Measurements from ENCODE around the gene NKX2-4. TPM values are rescaled to one million over a fixed set of nuclear protein-coding genes. Genes with fewer than 3 reads are reported as not detected.

The NKX2-4 gene
- total RNA-seq, 2 experiments from 2014 or later = not detected

GRCh38 chr20:21381619-21382018 lies 15.7 kb downstream of the NKX2-4 start:
- Histone ChIP-seq H3K36me3 (ENCODE audit: insufficient read depth, low read length) (peaks cover 93% of the 10 kb centered on the region), H3K27ac (ENCODE audit: low read depth, low read length, poor library complexity, severe bottlenecking) (no peak overlapping the region), H3K4me2 (ENCODE audit: low read length) (no peak overlapping the region), H3K79me2 (ENCODE audit: insufficient read depth, low read depth, low read length) (peaks cover 2% of the 10 kb centered on the region; the same call in 1 of the 2 replicates), H3K9me3 (ENCODE audit: low read length) (no peaks in the 10 kb centered on the region), H3K4me3 (ENCODE audit: low read depth, low read length, poor library complexity, severe bottlenecking) (no peak overlapping the region), H2AFZ (ENCODE audit: low read length) (no peak overlapping the region), H3K4me1 (ENCODE audit: insufficient read depth, low read length, poor library complexity, severe bottlenecking) (no peaks in the 10 kb centered on the region), H3K9me2 (ENCODE audit: insufficient read depth, low read length) (no peaks in the 10 kb centered on the region), H4K20me1 (ENCODE audit: insufficient read depth, low read length) (0 out of 2 replicates have a peak, but pooled peaks cover 4% of the 10 kb centered on the region)
- POLR2A ChIA-PET = interaction anchor here (0.6 kb wide), 1 partner anchor 12 kb away, joined by 3 read pairs; no protein-coding TSS in a partner anchor
- intact Hi-C loops (cut with micrococcal nuclease; ENCODE audit: unreplicated experiment) = no loop called here
- DNase-seq (ENCODE audit: low spot score) = no peak
- BruUV-seq (replicated peaks) = no TSS peak
- TF ChIP-seq CTCF (conservative IDR thresholded peaks at IDR 0.05; ENCODE audit: low read length) (no peak), EZH2phosphoT487 (IDR thresholded peaks at IDR 0.05; ENCODE audit: borderline replicate concordance, low read depth, low read length) (no peak)
- CTCF ChIA-PET (ENCODE audit: unreplicated experiment) = no interaction called here

- Histone ChIP-seq H2AFZ (ENCODE audit: low read length) (no peak overlapping the region), H3K4me1 (ENCODE audit: insufficient read depth, low read length, poor library complexity, severe bottlenecking) (no peaks in the 10 kb centered on the region), H3K9me2 (ENCODE audit: insufficient read depth, low read length) (no peaks in the 10 kb centered on the region), H3K79me2 (ENCODE audit: insufficient read depth, low read depth, low read length) (peaks cover 5% of the 10 kb centered on the region; the same call in 1 of the 2 replicates), H3K4me3 (ENCODE audit: low read depth, low read length, poor library complexity, severe bottlenecking) (no peak overlapping the region), H3K27ac (ENCODE audit: low read depth, low read length, poor library complexity, severe bottlenecking) (no peak overlapping the region), H3K9me3 (ENCODE audit: low read length) (no peaks in the 10 kb centered on the region), H4K20me1 (ENCODE audit: insufficient read depth, low read length) (0 out of 2 replicates have a peak, but pooled peaks cover 4% of the 10 kb centered on the region), H3K4me2 (ENCODE audit: low read length) (no peak overlapping the region), H3K36me3 (ENCODE audit: insufficient read depth, low read length) (peaks cover 91% of the 10 kb centered on the region)
- no TSS peak for BruUV-seq (replicated peaks)
- intact Hi-C loops (cut with micrococcal nuclease; ENCODE audit: unreplicated experiment) = no loop called here
- TF ChIP-seq CTCF (conservative IDR thresholded peaks at IDR 0.05; ENCODE audit: low read length) (no peak), EZH2phosphoT487 (IDR thresholded peaks at IDR 0.05; ENCODE audit: borderline replicate concordance, low read depth, low read length) (no peak)
- POLR2A ChIA-PET = interaction anchor here (0.6 to 1.2 kb wide), 3 partner anchors 9 to 1284 kb away, joined by 3 to 6 read pairs (median 4); no protein-coding TSS in a partner anchor
- CTCF ChIA-PET (ENCODE audit: unreplicated experiment) = no interaction called here
- no peak for DNase-seq (ENCODE audit: low spot score)
These were observed 16.6 kb downstream of the NKX2-4 start for GRCh38 chr20:21380711-21381110.

GRCh38 chr20:21378259-21378658 lies 19.1 kb downstream of the NKX2-4 start:
- Histone ChIP-seq H3K4me3 (ENCODE audit: low read depth, low read length, poor library complexity, severe bottlenecking) (no peak overlapping the region), H3K4me2 (ENCODE audit: low read length) (no peak overlapping the region), H3K36me3 (ENCODE audit: insufficient read depth, low read length) (peaks cover 74% of the 10 kb centered on the region), H3K9me2 (ENCODE audit: insufficient read depth, low read length) (no peaks in the 10 kb centered on the region), H3K9me3 (ENCODE audit: low read length) (no peaks in the 10 kb centered on the region), H2AFZ (ENCODE audit: low read length) (no peak overlapping the region), H3K79me2 (ENCODE audit: insufficient read depth, low read depth, low read length) (peaks cover 19% of the 10 kb centered on the region; the same call in 1 of the 2 replicates), H3K4me1 (ENCODE audit: insufficient read depth, low read length, poor library complexity, severe bottlenecking) (no peaks in the 10 kb centered on the region), H4K20me1 (ENCODE audit: insufficient read depth, low read length) (0 out of 2 replicates have a peak, but pooled peaks cover 4% of the 10 kb centered on the region), H3K27ac (ENCODE audit: low read depth, low read length, poor library complexity, severe bottlenecking) (no peak overlapping the region)
- CTCF ChIA-PET (ENCODE audit: unreplicated experiment) = no interaction called here
- no peak for DNase-seq (ENCODE audit: low spot score)
- TF ChIP-seq EZH2phosphoT487 (IDR thresholded peaks at IDR 0.05; ENCODE audit: borderline replicate concordance, low read depth, low read length) (no peak), CTCF (conservative IDR thresholded peaks at IDR 0.05; ENCODE audit: low read length) (no peak)
- BruUV-seq (replicated peaks) = no TSS peak
- POLR2A ChIA-PET = interaction anchor here (0.6 to 1.1 kb wide), 2 partner anchors 15 to 1683 kb away, joined by 3 read pairs; no protein-coding TSS in a partner anchor
- intact Hi-C loops (cut with micrococcal nuclease; ENCODE audit: unreplicated experiment) = no loop called here

Data from OCI-LY7 (cell line).